WTC11 (cell line): Measurements from ENCODE around the gene TEN1. TPM values are rescaled to one million over a fixed set of nuclear protein-coding genes. Genes with fewer than 3 reads are reported as not detected.

Source experiments
- ATAC-seq: fragments of 200-7000 bp; cut with Tn5 transposase; 2 replicates; pipeline ENCODE4 v1.10.0; 2021; ENCODE audit warnings: mild to moderate bottlenecking, moderate library complexity
- CTCF ChIA-PET: fragments of 300-600 bp; sonication (Branson Sonifier 250); formaldehyde crosslinking; loops from one replicate; lab custom pipeline; 2021; ENCODE audit warnings: antibody characterized with exemption; lab: Charles Lee
- POLR2A ChIA-PET: fragments of 350-600 bp; sonication (Branson Sonifier 250); formaldehyde crosslinking; loops from one replicate; lab custom pipeline; 2021; ENCODE audit warnings: antibody characterized with exemption; lab: Charles Lee
- DNase-seq: peaks from one replicate; pipeline ENCODE4 v3.0.0; 2021; ENCODE audit warnings: low spot score
- H3K27ac Mint-ChIP-seq: 2 replicates; pipeline ENCODE4 v1.8.0; 2021; ENCODE audit warnings: mixed read lengths
- H3K27me3 Mint-ChIP-seq: 2 replicates; pipeline ENCODE4 v1.8.0; 2021; ENCODE audit warnings: low read depth, mild to moderate bottlenecking, moderate library complexity, mixed read lengths
- H3K36me3 Mint-ChIP-seq: 2 replicates; pipeline ENCODE4 v1.8.0; 2021; ENCODE audit warnings: mixed read lengths
- H3K4me1 Mint-ChIP-seq: 2 replicates; pipeline ENCODE4 v1.8.0; 2022; ENCODE audit warnings: mixed read lengths
- H3K4me3 Mint-ChIP-seq: 2 replicates; pipeline ENCODE4 v1.8.0; 2021; ENCODE audit warnings: mild to moderate bottlenecking, moderate library complexity, mixed read lengths
- H3K9me3 Mint-ChIP-seq: 2 replicates; pipeline ENCODE4 v1.8.0; 2021; ENCODE audit warnings: mixed read lengths
- AFF4 ChIP-seq: sonication (generic); formaldehyde crosslinking; IDR thresholded peaks from 2 replicates; pipeline ENCODE4 v1.8.1; 2023; ENCODE audit warnings: mild to moderate bottlenecking, missing genetic modification reagents, borderline replicate concordance
- ATF2 ChIP-seq: sonication (generic); formaldehyde crosslinking; IDR thresholded peaks from 2 replicates; pipeline ENCODE4 v1.8.1; 2022; ENCODE audit warnings: low read depth, missing genetic modification reagents, borderline replicate concordance
- ATF6 ChIP-seq: sonication (generic); formaldehyde crosslinking; IDR thresholded peaks from 2 replicates; pipeline ENCODE4 v1.8.1; 2023; ENCODE audit warnings: mild to moderate bottlenecking, missing genetic modification reagents
- CTCF ChIP-seq: fragments of 200-600 bp; IDR thresholded peaks from 2 replicates; pipeline ENCODE4 v1.8.0; 2022; ENCODE audit warnings: antibody characterized with exemption
- FOXP1 ChIP-seq: sonication (generic); formaldehyde crosslinking; IDR thresholded peaks from 2 replicates; pipeline ENCODE4 v1.8.0; 2022; ENCODE audit warnings: missing genetic modification reagents, mild to moderate bottlenecking, moderate library complexity, borderline replicate concordance
- GABPB1 ChIP-seq: sonication (generic); formaldehyde crosslinking; IDR thresholded peaks from 2 replicates; pipeline ENCODE4 v1.8.1; 2023; ENCODE audit warnings: mild to moderate bottlenecking, missing genetic modification reagents
- GRHL2 ChIP-seq: fragments of 250-450 bp; sonication (Bioruptor Pico); IDR thresholded peaks from 2 replicates; pipeline ENCODE4 v1.8.0; 2022; ENCODE audit warnings: mild to moderate bottlenecking, moderate library complexity; ENCODE audit not compliant: insufficient replicate concordance, severe bottlenecking
- KAT7 ChIP-seq: sonication (generic); formaldehyde crosslinking; IDR thresholded peaks from 2 replicates; pipeline ENCODE4 v1.8.1; 2023; ENCODE audit warnings: missing genetic modification reagents, mild to moderate bottlenecking, borderline replicate concordance
- MAX ChIP-seq: sonication (generic); formaldehyde crosslinking; IDR thresholded peaks from 2 replicates; pipeline ENCODE4 v1.8.0; 2022; ENCODE audit warnings: mild to moderate bottlenecking, missing genetic modification reagents
- NR3C1 ChIP-seq: sonication (generic); formaldehyde crosslinking; conservative IDR thresholded peaks from 2 replicates; pipeline ENCODE4 v1.8.1; 2023; ENCODE audit warnings: low read depth, mild to moderate bottlenecking, missing genetic modification reagents
- USF2 ChIP-seq: sonication (generic); formaldehyde crosslinking; IDR thresholded peaks from 2 replicates; pipeline ENCODE4 v1.8.1; 2023; ENCODE audit warnings: mild to moderate bottlenecking, missing genetic modification reagents, moderate library complexity
- ZNF121 ChIP-seq: sonication (generic); formaldehyde crosslinking; IDR thresholded peaks from 2 replicates; pipeline ENCODE4 v1.8.0; 2023; ENCODE audit warnings: missing genetic modification reagents
- ZSCAN18 ChIP-seq: fragments of 250-450 bp; sonication (Bioruptor Pico); IDR thresholded peaks from 2 replicates; pipeline ENCODE4 v2.1.2; 2022; ENCODE audit warnings: mild to moderate bottlenecking, moderate library complexity
- total RNA-seq: library from RNA; stranded (reverse); gene quantifications from 3 replicates; pipeline ENCODE4 v1.2.3, GENCODE V29; 2021

The TEN1 gene
- total RNA-seq, 1 experiment from 2014 or later = 15.6 TPM

- TF ChIP-seq CTCF (peak; percentile 6), ATF2 (CRISPR knock-in tag) (no peak), ATF6 (CRISPR knock-in tag) (no peak), AFF4 (no peak)
- Mint-ChIP-seq H3K36me3 (no peaks in the 10 kb centered on the region), H3K4me1 (peaks cover 14% of the 10 kb centered on the region), H3K27ac (peak within 1 kb of the TSS; percentile 68; the same call in 1 of the 2 replicates), H3K9me3 (no peaks in the 10 kb centered on the region), H3K27me3 (no peaks in the 10 kb centered on the region), H3K4me3 (no peak within 1 kb of the TSS)
- peak; percentile 4; the same call in 1 of the 2 replicates for ATAC-seq
- ChIA-PET POLR2A (no interaction called here), CTCF (interaction anchor here (0.5 to 6.0 kb wide), 52 partner anchors 10 to 397 kb away, joined by 3 to 112 read pairs (median 5); partner anchors contain the start of genes ACOX1, FBF1, GALR2 and MRPL38)
- no peak for DNase-seq
Measured at GRCh38 chr17:76000755-76001521, 21.9 kb downstream of the TEN1 start, which contains the start of gene CDK3. Gene CDK3 (plus strand): TSS chr17:76000855. CDS start chr17:76001426, 571 bp downstream.

GRCh38 chr17:76002100-76002499, 23.1 kb downstream of the TEN1 start:
- Mint-ChIP-seq H3K36me3 (no peaks in the 10 kb centered on the region), H3K4me1 (peaks cover 9% of the 10 kb centered on the region), H3K27ac (no peak overlapping the region), H3K9me3 (no peaks in the 10 kb centered on the region), H3K4me3 (no peak overlapping the region), H3K27me3 (no peaks in the 10 kb centered on the region)
- ChIA-PET POLR2A (no interaction called here), CTCF (interaction anchor here (1.0 to 6.0 kb wide), 5 partner anchors 9 to 96 kb away, joined by 3 to 112 read pairs (median 5); partner anchors contain the start of gene MRPL38)
- DNase-seq (no peak), ATAC-seq (no peak)
- TF ChIP-seq GRHL2 (no peak), ZNF121 (CRISPR knock-in tag) (no peak), USF2 (no peak), NR3C1 (CRISPR knock-in tag) (no peak), FOXP1 (CRISPR knock-in tag) (no peak), KAT7 (CRISPR knock-in tag) (no peak), ZSCAN18 (CRISPR knock-in tag) (no peak), GABPB1 (CRISPR knock-in tag) (no peak), MAX (CRISPR knock-in tag) (no peak)
